ENCODE data around the gene ZER1. TPM values are rescaled to one million over a fixed set of nuclear protein-coding genes. Genes with fewer than 3 reads are reported as not detected.
A peak's percentile ranks its signal among the peaks of the same experiment; 100 is the strongest.

ZER1 gene
- total and polyA plus RNA-seq, 7 donors: 15.2 to 67.2 (median 54.8) TPM

GRCh38 chr9:128818839-128819715 is 47.4 kb upstream of the ZER1 start:
- no peak for TF ChIP-seq CTCF (IDR thresholded peaks at IDR 0.05)
- peaks cover 0 to 38% of the 10 kb centered on the region in 2 donors for H3K36me3 ChIP-seq (ENCODE audit: insufficient read depth in 1 of 2, low read depth in 1 of 2)
- WGBS, 3 donors: 8 to 12% (median 8%) methylated on average over 60 to 90 of the region's 90 CpGs
- H3K27ac ChIP-seq: peak overlapping the region; percentile 93
- no peaks in the 10 kb centered on the region for H3K27me3 ChIP-seq (ENCODE audit: insufficient read depth in 3 of 3, low read length in 2 of 3)
- no peaks in the 10 kb centered on the region for H3K9me3 ChIP-seq
- peak overlapping the region; percentile 68 for H3K4me3 ChIP-seq
- ATAC-seq (peak; percentile 12 to 38 (median 32)), DNase-seq (peak; percentile 51 to 75)
- H3K4me1 ChIP-seq: peaks cover 14% of the 10 kb centered on the region
- intact Hi-C loops (cut with DNase I): no loop called here

GRCh38 chr9:128818099-128818838 is 46.5 kb upstream of the ZER1 start, which contains the start of gene ENDOG:
Gene ENDOG, plus strand, starts transcription at chr9:128818500. Its CDS starts 185 bp downstream, at chr9:128818685.
- DNase-seq (peak; percentile 98 to 99), ATAC-seq (peak; percentile 97 to 98 (median 97))
- no peaks in the 10 kb centered on the region for H3K27me3 ChIP-seq (ENCODE audit: insufficient read depth in 3 of 3, low read length in 2 of 3)
- H3K27ac ChIP-seq: peak within 1 kb of the TSS; percentile 93
- peak; percentile 92 for TF ChIP-seq CTCF (IDR thresholded peaks at IDR 0.05)
- H3K4me3 ChIP-seq: peak within 1 kb of the TSS; percentile 68
- H3K36me3 ChIP-seq (ENCODE audit: insufficient read depth in 1 of 2, low read depth in 1 of 2): peaks cover 0 to 31% of the 10 kb centered on the region in 2 donors
- peaks cover 14% of the 10 kb centered on the region for H3K4me1 ChIP-seq
- 0 to 1% (median 1%) methylated on average over 36 to 70 of the region's 70 CpGs for WGBS, 3 donors
- no peaks in the 10 kb centered on the region for H3K9me3 ChIP-seq
- intact Hi-C loops (cut with DNase I): no loop called here

DNA sequence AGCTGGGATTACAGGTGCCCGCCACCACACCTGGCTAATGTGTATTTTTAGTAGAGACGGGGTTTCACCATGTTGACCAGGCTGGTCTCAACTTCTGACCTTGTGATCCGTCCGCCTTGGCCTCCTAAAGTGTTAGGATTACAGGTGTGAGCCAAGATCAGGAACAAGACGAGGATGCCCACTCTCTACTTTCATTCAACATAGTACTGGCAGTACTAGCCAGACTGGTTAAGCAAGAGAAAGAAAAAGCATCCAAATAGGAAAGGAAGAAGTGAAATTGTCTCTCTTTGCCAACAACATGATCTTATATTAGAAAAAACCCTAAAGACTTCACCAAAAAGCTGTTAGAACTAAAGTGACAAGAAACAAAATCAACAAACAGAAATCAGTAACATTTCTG is 39.1 kb upstream of the ZER1 start:
- 47 to 78% (median 62%) methylated on average over 5 of the region's 5 CpGs for WGBS, 3 donors
- Histone ChIP-seq H3K4me3 (no peak overlapping the region), H3K36me3 (ENCODE audit: insufficient read depth in 1 of 2, low read depth in 1 of 2) (peaks cover 0 to 31% of the 10 kb centered on the region in 2 donors), H3K27ac (no peak overlapping the region), H3K27me3 (ENCODE audit: insufficient read depth in 3 of 3, low read length in 2 of 3) (no peaks in the 10 kb centered on the region), H3K9me3 (no peaks in the 10 kb centered on the region), H3K4me1 (no peaks in the 10 kb centered on the region)
- TF ChIP-seq CTCF (IDR thresholded peaks at IDR 0.05): no peak
- ATAC-seq (no peak), DNase-seq (no peak)
- intact Hi-C loops (cut with DNase I): no loop called here

- Histone ChIP-seq H3K27ac (no peak overlapping the region), H3K4me3 (no peak overlapping the region), H3K36me3 (ENCODE audit: insufficient read depth in 1 of 2, low read depth in 1 of 2) (peaks cover 0 to 42% of the 10 kb centered on the region in 2 donors), H3K9me3 (no peaks in the 10 kb centered on the region), H3K4me1 (no peaks in the 10 kb centered on the region), H3K27me3 (ENCODE audit: insufficient read depth in 3 of 3, low read length in 2 of 3) (no peaks in the 10 kb centered on the region)
- DNase-seq (no peak), ATAC-seq (peak in 1 of 4 donors; percentile 14)
- TF ChIP-seq CTCF (IDR thresholded peaks at IDR 0.05): no peak
- intact Hi-C loops (cut with DNase I): no loop called here
- 71 to 76% (median 72%) methylated on average over 2 of the region's 2 CpGs for WGBS, 3 donors
These were observed 38.1 kb upstream of the ZER1 start for GRCh38 chr9:128809831-128810230.
